B cell (primary cell): ENCODE results near the gene BEND7. TPM values are rescaled to one million over a fixed set of nuclear protein-coding genes. Genes with fewer than 3 reads are reported as not detected.

Experiments
- ATAC-seq: fragments of 200-7000 bp; cut with Tn5 transposase; one replicate; pipeline ENCODE4 v1.10.0; 2021; ENCODE audit warnings: low read depth, mild to moderate bottlenecking, moderate number of reproducible peaks, moderate library complexity
- CTCF ChIA-PET: fragments of 350-600 bp; sonication (Branson Sonifier 250); formaldehyde crosslinking; loops from one replicate; lab custom pipeline; 2021; ENCODE audit warnings: antibody characterized with exemption, inconsistent platforms; lab: Charles Lee
- POLR2A ChIA-PET: fragments of 350-600 bp; sonication (Branson Sonifier 250); formaldehyde crosslinking; loops from one replicate; lab custom pipeline; 2021; ENCODE audit warnings: antibody characterized with exemption; lab: Charles Lee
- DNase-seq: peaks from one replicate; pipeline ENCODE4 v3.0.0; 2013
- H2AFZ ChIP-seq: 2 replicates; pipeline ENCODE4 v1.6.1; 2012; ENCODE audit warnings: mild to moderate bottlenecking, low read depth, low read length; ENCODE audit not compliant: insufficient read depth, poor library complexity, severe bottlenecking
- H3K27ac ChIP-seq, 2 donors: 1 replicate in 1 of 2; 2 replicates in 1 of 2; pipeline ENCODE4 v1.5.1; 2012 to 2013; ENCODE audit warnings: low read length in 2 of 2, mild to moderate bottlenecking in 2 of 2, moderate library complexity in 1 of 2
- H3K27me3 ChIP-seq, 4 experiments: fragments of 200-600 bp in 1 of 4; sonication (generic) in 1 of 4; replicated peaks in 1 of 4; 1 replicate in 2 of 4; 2 replicates in 2 of 4; pipeline versions ENCODE4 v1.6.1 to v1.7.0; 2013 to 2016; ENCODE audit warnings: low read length in 3 of 4, mild to moderate bottlenecking in 2 of 4, mixed read lengths in 1 of 4, moderate library complexity in 1 of 4; ENCODE audit not compliant: insufficient read depth in 4 of 4, control insufficient read depth in 3 of 4; ENCODE audit errors: control extremely low read depth in 1 of 4
- H3K36me3 ChIP-seq, 2 experiments: replicated peaks in 1 of 2; 1 replicate in 1 of 2; 2 replicates in 1 of 2; pipeline versions ENCODE4 v1.6.1 to v1.7.1; 2013; ENCODE audit warnings: low read length in 1 of 2; ENCODE audit not compliant: insufficient read depth in 2 of 2, control insufficient read depth in 1 of 2; ENCODE audit errors: control extremely low read depth in 1 of 2, extremely low read depth in 1 of 2
- H3K4me1 ChIP-seq, 2 donors: fragments of 200-600 bp in 1 of 2; sonication (generic) in 1 of 2; 1 replicate in 1 of 2; 2 replicates in 1 of 2; pipeline versions ENCODE4 v1.5.1 to v1.6.1; 2013 to 2017; ENCODE audit warnings: low read length in 2 of 2; ENCODE audit not compliant: control insufficient read depth in 2 of 2, insufficient read depth in 2 of 2
- H3K4me2 ChIP-seq: replicated peaks from 2 replicates; pipeline ENCODE3; 2012; ENCODE audit warnings: mild to moderate bottlenecking, low read depth, low read length; ENCODE audit not compliant: poor library complexity, severe bottlenecking
- H3K4me3 ChIP-seq, 5 experiments: fragments of 200-600 bp in 1 of 5; sonication (generic) in 1 of 5; 1 replicate in 3 of 5; 2 replicates in 2 of 5; pipeline versions ENCODE4 v1.5.1 to v1.7.0; 2011 to 2016; ENCODE audit warnings: low read length in 4 of 5, mild to moderate bottlenecking in 4 of 5, low read depth in 2 of 5, control low read depth in 1 of 5, moderate library complexity in 1 of 5; ENCODE audit not compliant: insufficient read depth in 1 of 5; ENCODE audit errors: control extremely low read depth in 1 of 5, extremely low read depth in 1 of 5
- H3K79me2 ChIP-seq: fragments of 200-600 bp; sonication (generic); one replicate; pipeline ENCODE4 v1.6.0; 2016; ENCODE audit warnings: low read length; ENCODE audit not compliant: control insufficient read depth, insufficient read depth
- H3K9ac ChIP-seq: fragments of 200-600 bp; sonication (generic); 2 replicates; pipeline ENCODE4 v1.6.1; 2017; ENCODE audit warnings: mild to moderate bottlenecking, low read length, moderate library complexity
- H3K9me3 ChIP-seq, 3 donors: one replicate each; pipeline versions ENCODE4 v1.6.1 to v1.7.1; 2013; ENCODE audit warnings: low read length in 2 of 3; ENCODE audit not compliant: control insufficient read depth in 2 of 3, insufficient read depth in 1 of 3; ENCODE audit errors: control extremely low read depth in 1 of 3
- H4K20me1 ChIP-seq: 2 replicates; pipeline ENCODE4 v1.6.0; 2012; ENCODE audit warnings: mild to moderate bottlenecking, low read length; ENCODE audit not compliant: insufficient read depth, control insufficient read depth, poor library complexity, severe bottlenecking
- H3K27ac Mint-ChIP-seq: one replicate; pipeline ENCODE4 v1.8.0; 2021; ENCODE audit warnings: mixed read lengths
- H3K27me3 Mint-ChIP-seq: one replicate; pipeline ENCODE4 v1.8.0; 2021; ENCODE audit warnings: mixed read lengths
- H3K4me1 Mint-ChIP-seq: one replicate; pipeline ENCODE4 v1.8.0; 2021; ENCODE audit warnings: mixed read lengths
- H3K4me3 Mint-ChIP-seq: one replicate; pipeline ENCODE4 v1.8.0; 2021; ENCODE audit warnings: mixed read lengths
- H3K9me3 Mint-ChIP-seq: one replicate; pipeline ENCODE4 v1.8.0; 2022; ENCODE audit warnings: mixed read lengths; ENCODE audit not compliant: insufficient read depth
- CTCF ChIP-seq: fragments of 200-600 bp; IDR thresholded peaks from one replicate; pipeline ENCODE4 v1.8.0; 2022; ENCODE audit warnings: antibody characterized with exemption, mild to moderate bottlenecking
- EZH2 ChIP-seq: IDR thresholded peaks from 2 replicates; pipeline ENCODE4 v1.6.1; 2012; ENCODE audit warnings: borderline replicate concordance, low read depth, mild to moderate bottlenecking, moderate library complexity, low read length; ENCODE audit not compliant: insufficient read depth, poor library complexity, severe bottlenecking
- WGBS: methylation state at CpG from one replicate; pipeline ENCODE4 v1.1.5; 2013; ENCODE audit warnings: missing lambda C conversion rate; ENCODE audit not compliant: insufficient coverage; 5-methylcytosine and 5-hydroxymethylcytosine counted together
- intact Hi-C: fragments of 100-400 bp; cut with micrococcal nuclease; formaldehyde crosslinking; loops from one replicate; pipeline ENCODE4 v1.10.0; 2022
- polyA plus RNA-seq: library from polyadenylated mRNA; depleted of rRNA; stranded (reverse); fragments of >200 nt; gene quantifications from 2 replicates; pipeline ENCODE4 v1.2.3, GENCODE V29; 2012
- total RNA-seq, 2 donors: library from RNA; stranded (reverse); fragments of 120-200 nt in 1 of 2; gene quantifications; 1 replicate in 1 of 2; 2 replicates in 1 of 2; pipeline versions ENCODE4 v1.2.3 to v1.2.4, GENCODE V29; 2013 to 2022

The BEND7 gene
- total and polyA plus RNA-seq, 2 donors (not counting 1 experiment from before 2014, with no cell fraction given): 0.10 TPM; not detected in 1

GRCh38 chr10:13399236-13399635 lies 129.6 kb downstream of the BEND7 start:
- DNase-seq: no peak

GRCh38 chr10:13397052-13397451 lies 131.8 kb downstream of the BEND7 start:
- no peak overlapping the region for H3K4me3 ChIP-seq
- H3K27me3 Mint-ChIP-seq: peaks cover 30% of the 10 kb centered on the region
- H3K9me3 Mint-ChIP-seq: no peaks in the 10 kb centered on the region
- no peak overlapping the region for H3K4me3 Mint-ChIP-seq
- no peak for TF ChIP-seq EZH2
- no peak for TF ChIP-seq CTCF
- H2AFZ ChIP-seq: no peak overlapping the region
- intact Hi-C loops: no loop called here
- H4K20me1 ChIP-seq: no peaks in the 10 kb centered on the region
- H3K27ac ChIP-seq: no peak overlapping the region
- no peak for ATAC-seq
- CTCF ChIA-PET: no interaction called here
- H3K36me3 ChIP-seq: no peaks in the 10 kb centered on the region
- no peak overlapping the region for H3K27ac Mint-ChIP-seq
- WGBS: 100% methylated on average over 1 of the region's 3 CpGs
- H3K4me1 ChIP-seq: no peaks in the 10 kb centered on the region
- H3K4me2 ChIP-seq: no peak overlapping the region
- H3K79me2 ChIP-seq: no peaks in the 10 kb centered on the region
- POLR2A ChIA-PET: no interaction called here
- peaks cover 0 to 9% (median 0%) of the 10 kb centered on the region in 4 experiments for H3K27me3 ChIP-seq
- H3K9ac ChIP-seq: no peak overlapping the region
- H3K9me3 ChIP-seq: peaks cover 0 to 6% (median 1%) of the 10 kb centered on the region in 3 donors
- no peak for DNase-seq
- peaks cover 2% of the 10 kb centered on the region for H3K4me1 Mint-ChIP-seq

More at GRCh38 chr10:13399236-13399635, 129.6 kb downstream of the BEND7 start:
- Histone ChIP-seq H3K4me3 (no peak overlapping the region), H3K36me3 (no peaks in the 10 kb centered on the region), H3K9ac (no peak overlapping the region), H3K79me2 (no peaks in the 10 kb centered on the region), H4K20me1 (no peaks in the 10 kb centered on the region), H3K4me2 (no peak overlapping the region), H3K27me3 (peaks cover 0 to 9% (median under 1%) of the 10 kb centered on the region in 4 experiments), H3K27ac (no peak overlapping the region), H2AFZ (no peak overlapping the region), H3K9me3 (peaks cover 0 to 6% (median 1%) of the 10 kb centered on the region in 3 donors), H3K4me1 (no peaks in the 10 kb centered on the region)
- POLR2A ChIA-PET: no interaction called here
- TF ChIP-seq CTCF (no peak), EZH2 (no peak)
- Mint-ChIP-seq H3K27me3 (peaks cover 15% of the 10 kb centered on the region), H3K4me1 (no peaks in the 10 kb centered on the region), H3K4me3 (no peak overlapping the region), H3K9me3 (no peaks in the 10 kb centered on the region), H3K27ac (no peak overlapping the region)
- CTCF ChIA-PET: no interaction called here
- WGBS: 94% methylated on average over 6 of the region's 8 CpGs
- intact Hi-C loops: no loop called here
- ATAC-seq: no peak
